HG03060 (cell line): Measurements from ENCODE around the gene POLK.
"Not testable (repeated sequence)": the region's sequence is repeated elsewhere in the genome, so short reads cannot be mapped to it uniquely, and the experiment has no call there.

ENCODE experiments used
- ATAC-seq: cut with Tn5 transposase; IDR thresholded peaks from one replicate; pipeline ENCODE4 v1.9.1; 2021; ENCODE audit warnings: low read depth, moderate number of reproducible peaks; ENCODE audit not compliant: unreplicated experiment

The POLK gene

GRCh38 chr5:75603371-75603770 is 91.7 kb downstream of the POLK start:
- no peak for ATAC-seq

GRCh38 chr5:75603821-75604220 is 92.1 kb downstream of the POLK start:
- no peak for ATAC-seq

GRCh38 chr5:75607341-75607740 is 95.7 kb downstream of the POLK start:
- ATAC-seq = not testable (repeated sequence)

GRCh38 chr5:75608870-75609269 is 97.2 kb downstream of the POLK start:
- no peak for ATAC-seq

GRCh38 chr5:75610201-75610600 is 98.5 kb downstream of the POLK start:
- no peak for ATAC-seq

GRCh38 chr5:75610859-75611310 is 99.2 kb downstream of the POLK start:
- not testable (repeated sequence) for ATAC-seq

- no peak for ATAC-seq
Measured at GRCh38 chr5:75611311-75612225, 99.9 kb downstream of the POLK start, which contains the start of gene ANKDD1B. Gene ANKDD1B, plus strand, starts transcription at chr5:75611453. Its CDS starts 182 bp downstream, at chr5:75611635.

GRCh38 chr5:75612226-75612569 is 100.5 kb downstream of the POLK start:
- ATAC-seq = no peak

- no peak for ATAC-seq
Measured at GRCh38 chr5:75612901-75613300, 101.2 kb downstream of the POLK start.

GRCh38 chr5:75614176-75614575 is 102.5 kb downstream of the POLK start:
- ATAC-seq = no peak

- no peak for ATAC-seq
Measured at GRCh38 chr5:75616371-75616881, 104.7 kb downstream of the POLK start.

- ATAC-seq = no peak
Measured at GRCh38 chr5:75616971-75617621, 105.4 kb downstream of the POLK start.

GRCh38 chr5:75617736-75618352 is 106.2 kb downstream of the POLK start:
- ATAC-seq = no peak

GRCh38 chr5:75620184-75620959 is 108.7 kb downstream of the POLK start:
- ATAC-seq = no peak

GRCh38 chr5:75622564-75622963 is 110.9 kb downstream of the POLK start:
- ATAC-seq = no peak

- no peak for ATAC-seq
Measured at GRCh38 chr5:75623846-75624245, 112.2 kb downstream of the POLK start.

GRCh38 chr5:75626959-75627358 is 115.3 kb downstream of the POLK start:
- ATAC-seq = no peak

GRCh38 chr5:75627801-75628200 is 116.1 kb downstream of the POLK start:
- no peak for ATAC-seq

- no peak for ATAC-seq
Measured at GRCh38 chr5:75630875-75631274, 119.2 kb downstream of the POLK start.

GRCh38 chr5:75632321-75632720 is 120.6 kb downstream of the POLK start:
- ATAC-seq = no peak
